ENCODE measurements around the gene PPM1H. TPM values are rescaled to one million over a fixed set of nuclear protein-coding genes. Genes with fewer than 3 reads are reported as not detected.

Gene PPM1H
- total and polyA plus RNA-seq, 2 of the 8 experiments (the other 6 are each of a cell fraction or from before 2014, with no cell fraction given): 16.4 to 36.1 TPM

GRCh38 chr12:62679608-62680007, 255.3 kb downstream of the PPM1H start:
- Histone ChIP-seq H4K8ac (ENCODE audit: extremely low read depth, insufficient read depth, low read length) (no peak overlapping the region), H3K9me3 (ENCODE audit: insufficient read depth in 2 of 2, low read depth in 1 of 2, low read length in 1 of 2) (peaks cover 5 to 10% of the 10 kb centered on the region in 2 experiments; a peak in 3 of 4 replicates), H3K14ac (ENCODE audit: insufficient read length) (no peak overlapping the region), H3K27me3 (replicated peaks in 1 of 4; ENCODE audit: control insufficient read depth in 3 of 4, extremely low read depth in 1 of 4, insufficient read depth in 3 of 4, low read length in 3 of 4) (no peaks in the 10 kb centered on the region), H3K4ac (replicated peaks; ENCODE audit: insufficient read length, low read depth, low read length) (no peak overlapping the region), H4K5ac (ENCODE audit: insufficient read length, low read depth, low read length) (no peak overlapping the region), H4K91ac (replicated peaks; ENCODE audit: insufficient read length, low read length) (no peak overlapping the region), H3K4me1 (replicated peaks in 1 of 4; ENCODE audit: control insufficient read depth in 3 of 4, insufficient read depth in 4 of 4, low read length in 3 of 4) (peaks cover 3 to 10% (median 6%) of the 10 kb centered on the region in 4 experiments; a peak in 6 of 7 replicates), H3K23ac (ENCODE audit: insufficient read length) (no peak overlapping the region), H2BK15ac (ENCODE audit: low read length) (no peak overlapping the region), H2BK12ac (ENCODE audit: low read depth, low read length) (no peak overlapping the region), H3K56ac (replicated peaks; ENCODE audit: insufficient read length, low read depth, low read length) (no peak overlapping the region), H3K23me2 (ENCODE audit: low read depth, low read length) (no peaks in the 10 kb centered on the region), H3K18ac (ENCODE audit: extremely low read depth, low read length) (no peak overlapping the region), H2AK5ac (ENCODE audit: low read depth, low read length) (no peak overlapping the region), H3K4me3 (ENCODE audit: extremely low read depth in 1 of 4, insufficient read depth in 2 of 4, low read depth in 3 of 4, low read length in 4 of 4) (no peak overlapping the region), H3K36me3 (ENCODE audit: control insufficient read depth in 2 of 4, insufficient read depth in 4 of 4, low read length in 3 of 4) (no peaks in the 10 kb centered on the region), H3K79me2 (ENCODE audit: control insufficient read depth in 1 of 2, insufficient read depth in 2 of 2, low read length in 2 of 2) (no peaks in the 10 kb centered on the region), H4K20me1 (replicated peaks in 1 of 2; ENCODE audit: control insufficient read depth in 1 of 2, insufficient read depth in 2 of 2, low read length in 2 of 2) (no peaks in the 10 kb centered on the region), H3K9ac (replicated peaks in 1 of 4; ENCODE audit: extremely low read depth in 1 of 4, low read depth in 3 of 4, low read length in 3 of 4) (no peak overlapping the region), H2AFZ (ENCODE audit: low read length) (no peak overlapping the region), H3K79me1 (ENCODE audit: low read depth, low read length) (no peaks in the 10 kb centered on the region), H2BK5ac (ENCODE audit: low read depth, low read length) (no peak overlapping the region), H3K27ac (ENCODE audit: low read depth, low read length) (no peak overlapping the region), H2BK120ac (replicated peaks; ENCODE audit: low read depth, low read length) (no peak overlapping the region), H2BK20ac (ENCODE audit: low read length) (no peak overlapping the region), H3K4me2 (ENCODE audit: insufficient read depth in 1 of 2, low read depth in 2 of 2, low read length in 2 of 2) (no peak overlapping the region)
- FAIRE-seq (no peak), DNase-seq (ENCODE audit: low read depth in 1 of 2, low spot score in 2 of 2) (no peak)
- TF ChIP-seq POLR2A (IDR thresholded peaks at IDR 0.05; ENCODE audit: control extremely low read depth in 1 of 2, low read depth in 2 of 2, low read length in 2 of 2): no peak
- TF ChIP-seq SIRT6 (IDR thresholded peaks at IDR 0.05; ENCODE audit: low read length): no peak
- no peak for TF ChIP-seq CTBP2 (IDR thresholded peaks at IDR 0.05; ENCODE audit: borderline replicate concordance, insufficient read depth, insufficient read length, low read length)
- no peak for TF ChIP-seq EP300 (IDR thresholded peaks at IDR 0.05; ENCODE audit: borderline replicate concordance in 1 of 2, low read depth in 2 of 2, low read length in 2 of 2)
- TF ChIP-seq ZNF274 (IDR thresholded peaks at IDR 0.05; ENCODE audit: borderline replicate concordance, extremely low read depth, low read length): no peak
- TF ChIP-seq SAP30 (IDR thresholded peaks at IDR 0.05; ENCODE audit: insufficient read depth, insufficient replicate concordance, low read length): no peak
- TF ChIP-seq EZH2 (IDR thresholded peaks at IDR 0.05; ENCODE audit: low read depth, low read length, severe bottlenecking): no peak
- no peak for TF ChIP-seq JUND (IDR thresholded peaks at IDR 0.05; ENCODE audit: low read length)
- no peak for TF ChIP-seq MAX (IDR thresholded peaks at IDR 0.05)
- TF ChIP-seq CHD1 (IDR thresholded peaks at IDR 0.05; ENCODE audit: low read depth, low read length): no peak
- TF ChIP-seq NRF1 (IDR thresholded peaks at IDR 0.05; ENCODE audit: low read depth, low read length): no peak
- WGBS, 2 experiments (ENCODE audit: extremely low coverage in 1 of 2, insufficient coverage in 1 of 2, insufficient read length in 1 of 2, insufficient replicate concordance in 2 of 2, low coverage in 1 of 2, low lambda C conversion rate in 2 of 2, missing lambda C conversion rate in 1 of 2): 87% methylated on average over 3 of the region's 3 CpGs; no CpG with 5 or more reads in 1 of the 2 experiments
- CTCF ChIA-PET (ENCODE audit: partially characterized antibody): interaction anchor here (0.6 to 1.0 kb wide), 5 partner anchors 16 to 115 kb away, joined by 3 read pairs; no protein-coding TSS in a partner anchor
- POLR2A ChIA-PET (ENCODE audit: partially characterized antibody): no interaction called here
